ENCODE results near the gene RCAN2.

DNA sequence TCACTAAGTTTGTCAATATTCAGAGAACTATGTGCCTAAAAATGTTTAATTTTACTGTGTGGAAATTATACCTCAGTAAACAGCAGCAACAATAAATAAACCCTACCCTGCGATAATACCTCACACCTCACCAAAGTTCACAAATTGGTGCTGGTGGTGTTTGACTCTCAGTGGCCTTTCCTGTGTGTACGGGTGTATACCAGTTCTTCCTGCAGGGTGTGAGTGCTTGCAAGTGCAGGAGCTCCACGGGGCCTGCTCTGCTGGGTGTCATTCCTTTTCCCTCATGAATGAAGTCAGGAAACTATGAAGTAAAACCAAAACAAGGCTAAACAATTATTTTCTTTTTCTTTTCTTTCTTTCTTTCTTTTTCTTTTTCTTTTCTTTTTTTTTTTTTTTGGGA lies 316.3 kb downstream of the RCAN2 start:
- TF ChIP-seq EZH2 (IDR thresholded peaks at IDR 0.05; ENCODE audit: borderline replicate concordance, low read depth, low read length, poor library complexity, severe bottlenecking), result no peak
- TF ChIP-seq, protein P1, sequence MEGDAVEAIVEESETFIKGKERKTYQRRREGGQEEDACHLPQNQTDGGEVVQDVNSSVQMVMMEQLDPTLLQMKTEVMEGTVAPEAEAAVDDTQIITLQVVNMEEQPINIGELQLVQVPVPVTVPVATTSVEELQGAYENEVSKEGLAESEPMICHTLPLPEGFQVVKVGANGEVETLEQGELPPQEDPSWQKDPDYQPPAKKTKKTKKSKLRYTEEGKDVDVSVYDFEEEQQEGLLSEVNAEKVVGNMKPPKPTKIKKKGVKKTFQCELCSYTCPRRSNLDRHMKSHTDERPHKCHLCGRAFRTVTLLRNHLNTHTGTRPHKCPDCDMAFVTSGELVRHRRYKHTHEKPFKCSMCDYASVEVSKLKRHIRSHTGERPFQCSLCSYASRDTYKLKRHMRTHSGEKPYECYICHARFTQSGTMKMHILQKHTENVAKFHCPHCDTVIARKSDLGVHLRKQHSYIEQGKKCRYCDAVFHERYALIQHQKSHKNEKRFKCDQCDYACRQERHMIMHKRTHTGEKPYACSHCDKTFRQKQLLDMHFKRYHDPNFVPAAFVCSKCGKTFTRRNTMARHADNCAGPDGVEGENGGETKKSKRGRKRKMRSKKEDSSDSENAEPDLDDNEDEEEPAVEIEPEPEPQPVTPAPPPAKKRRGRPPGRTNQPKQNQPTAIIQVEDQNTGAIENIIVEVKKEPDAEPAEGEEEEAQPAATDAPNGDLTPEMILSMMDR (conservative IDR thresholded peaks at IDR 0.05; ENCODE audit: low read depth, low read length), result no peak

Measured in A673 (cell line).